Lower leg skin (tissue), 3 donors: ENCODE measurements around the gene USP35.

Source experiments
- CTCF ChIP-seq, 3 donors: fragments of 450-650 bp; IDR thresholded peaks; one replicate each; pipeline ENCODE4 v1.5.1; 2016; ENCODE audit warnings: antibody characterized with exemption in 3 of 3, mild to moderate bottlenecking in 3 of 3, moderate library complexity in 2 of 3
- POLR2A ChIP-seq, 2 donors: fragments of 450-650 bp; IDR thresholded peaks; one replicate each; pipeline ENCODE4 v1.6.1; 2016 to 2017; ENCODE audit warnings: antibody characterized with exemption in 2 of 2, mild to moderate bottlenecking in 1 of 2, moderate library complexity in 1 of 2

GRCh38 chr11:78181185-78181584, 7.5 kb upstream of the USP35 start:
- no peak for TF ChIP-seq CTCF (IDR thresholded peaks at IDR 0.05)
- TF ChIP-seq POLR2A (IDR thresholded peaks at IDR 0.05) = no peak
